A172 (cell line): Measurements from ENCODE around the gene LOXL4. TPM values are rescaled to one million over a fixed set of nuclear protein-coding genes. Genes with fewer than 3 reads are reported as not detected.

Experiments used
- DNase-seq: peaks from one replicate; pipeline ENCODE4 v3.0.0-alpha.2; 2015; ENCODE audit warnings: low spot score
- total RNA-seq: library from RNA; depleted of rRNA; stranded (reverse); fragments of >200 nt; shearing (Covaris generic); gene quantifications from 2 replicates; pipeline ENCODE4 v1.2.3, GENCODE V29; 2014; rRNA removed

LOXL4 gene
- total RNA-seq: 15.4 and 24.9 TPM in 2 replicates

GRCh38 chr10:98267894-98268693 lies at the start of gene LOXL4:
LOXL4 (minus strand) TSS chr10:98268194; CDS start chr10:98263019, 5,175 bp downstream.
- DNase-seq: peak; percentile 19

DNA sequence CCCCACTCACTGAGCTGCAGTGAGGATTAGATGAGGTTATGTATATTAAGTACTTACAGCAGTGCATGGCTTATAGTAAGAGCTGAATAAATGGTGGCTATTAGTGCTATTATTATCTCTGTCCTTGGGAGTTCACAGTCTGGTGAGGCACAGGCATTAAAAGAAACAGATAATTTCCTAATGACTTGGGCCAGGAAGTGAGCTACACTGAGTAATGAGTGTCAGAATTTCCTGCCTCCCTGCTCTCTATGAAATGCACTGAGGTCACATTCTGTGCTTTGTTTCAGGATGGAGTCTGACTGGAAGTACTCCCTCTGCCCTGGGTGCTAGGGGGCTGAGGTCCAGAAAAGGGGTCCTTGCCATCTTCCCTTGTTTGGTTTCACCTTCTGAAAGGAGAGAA lies 48.7 kb upstream of the LOXL4 start:
- peak; percentile 66 for DNase-seq

DNA sequence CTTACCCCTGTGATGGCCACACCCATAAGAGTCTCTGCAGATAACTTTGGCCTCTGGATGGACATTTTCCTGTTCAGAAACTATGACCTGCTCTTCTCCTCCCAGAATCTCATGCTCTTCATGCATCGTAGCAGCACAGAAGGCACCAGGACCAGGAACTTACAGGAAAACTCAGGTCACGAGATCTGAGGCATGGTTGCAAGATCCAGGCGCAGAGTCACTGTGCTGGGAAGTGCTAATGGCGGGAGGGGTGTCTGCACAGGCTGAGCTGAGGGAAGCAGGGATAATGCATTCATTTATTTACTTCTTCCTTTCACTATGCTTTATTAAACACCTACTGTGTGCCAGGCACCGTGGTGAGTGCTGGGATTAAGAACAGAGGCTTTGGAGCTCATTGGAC lies 48.2 kb upstream of the LOXL4 start:
- no peak for DNase-seq

DNA sequence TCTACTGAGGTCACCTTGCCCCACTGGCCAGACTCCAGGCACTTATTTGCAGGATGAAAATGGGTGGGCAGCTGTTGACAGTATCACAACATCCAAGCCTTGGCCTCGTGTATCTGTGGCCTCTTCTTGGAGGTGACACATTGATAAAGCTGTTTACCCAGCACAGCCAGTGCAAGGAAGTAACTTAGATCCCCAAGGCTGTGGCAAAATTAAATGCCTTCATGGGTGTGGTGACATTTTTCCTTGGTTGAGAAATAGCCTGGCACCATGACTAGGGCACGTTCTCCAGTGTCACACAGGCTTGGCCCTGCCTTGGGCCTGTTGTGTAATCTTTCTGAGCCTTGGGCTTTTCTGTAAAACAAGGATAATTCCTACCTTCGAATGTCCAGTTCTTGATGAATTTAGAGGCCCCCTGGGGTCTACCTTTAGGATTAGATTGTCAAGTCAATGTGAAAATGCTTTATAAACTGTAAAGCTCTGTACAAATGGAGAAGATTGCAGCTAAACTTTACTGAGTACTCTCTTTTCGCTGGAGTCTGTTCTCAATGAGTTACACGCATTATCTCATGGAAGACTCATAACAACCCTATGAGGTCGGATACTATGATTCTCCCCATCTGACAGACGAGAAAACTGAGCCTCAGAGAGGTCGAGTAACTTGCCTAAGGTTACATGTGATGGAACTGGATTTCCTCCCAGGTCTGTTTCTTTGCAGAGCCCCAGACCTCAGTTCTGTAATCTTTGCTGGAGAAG lies 46.7 kb upstream of the LOXL4 start:
- DNase-seq: peak; percentile 47

DNA sequence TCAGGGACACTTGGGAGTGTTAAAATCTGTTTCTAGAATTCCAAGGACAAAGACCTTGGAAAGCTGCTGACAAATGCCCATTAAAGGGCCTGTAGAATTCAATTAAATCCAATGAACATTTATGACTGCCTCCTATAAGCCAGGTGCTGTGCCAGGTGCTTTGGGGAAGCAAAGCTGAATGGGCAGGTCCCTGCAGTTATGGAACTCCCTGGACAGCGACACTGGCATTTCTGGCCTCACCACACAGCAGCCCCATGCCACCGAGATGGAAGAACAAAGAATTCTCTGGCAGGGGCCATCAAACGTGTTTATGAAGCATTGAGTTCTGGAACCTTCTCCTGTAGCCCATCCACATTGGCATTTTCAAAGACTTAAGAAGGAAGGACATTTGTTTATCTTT lies 45.6 kb upstream of the LOXL4 start:
- DNase-seq: no peak

DNA sequence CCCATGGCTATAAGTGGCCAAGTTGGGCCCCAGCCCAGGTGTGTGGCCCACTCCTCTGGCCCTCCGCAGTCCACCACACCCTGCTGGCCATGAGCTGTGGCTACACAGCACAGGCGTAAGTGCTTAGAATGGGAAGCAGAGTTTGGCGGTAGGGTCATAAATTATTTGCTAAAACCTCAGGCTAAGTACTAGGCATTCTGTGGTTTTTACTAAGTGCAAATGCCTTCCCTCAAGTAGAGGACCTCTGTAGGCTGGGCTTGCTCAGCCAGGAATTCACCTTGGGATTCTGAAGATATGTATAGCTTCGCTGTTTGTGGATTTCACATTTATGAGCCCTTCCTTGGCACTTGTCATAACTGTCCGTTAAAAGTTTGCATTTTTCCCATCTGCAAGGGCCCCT lies 44.8 kb upstream of the LOXL4 start:
- DNase-seq: peak; percentile 74

DNA sequence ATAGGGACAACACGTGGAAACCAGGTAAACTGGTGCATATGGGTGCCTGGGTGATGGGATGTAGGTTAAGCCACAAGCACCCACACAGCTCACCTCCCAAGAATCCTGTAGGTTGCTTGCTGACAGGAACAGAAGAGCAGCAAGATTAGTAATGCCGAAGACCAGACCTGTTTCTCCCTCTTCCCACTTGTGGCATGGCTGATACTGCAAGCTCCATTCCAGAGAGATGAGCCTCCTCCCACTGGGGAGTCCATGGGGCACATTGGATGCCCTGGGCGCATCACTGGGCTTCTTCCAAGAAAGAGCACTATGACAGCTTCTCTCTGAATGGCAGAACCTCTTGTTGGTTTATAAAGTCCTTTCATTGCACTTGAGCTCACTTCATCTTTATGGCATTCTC lies 44.4 kb upstream of the LOXL4 start:
- peak; percentile 31 for DNase-seq

- no peak for DNase-seq
Observed at GRCh38 chr10:98310701-98311100, 42.7 kb upstream of the LOXL4 start.

GRCh38 chr10:98309366-98310355 lies 41.7 kb upstream of the LOXL4 start:
- peak; percentile 79 for DNase-seq

DNA sequence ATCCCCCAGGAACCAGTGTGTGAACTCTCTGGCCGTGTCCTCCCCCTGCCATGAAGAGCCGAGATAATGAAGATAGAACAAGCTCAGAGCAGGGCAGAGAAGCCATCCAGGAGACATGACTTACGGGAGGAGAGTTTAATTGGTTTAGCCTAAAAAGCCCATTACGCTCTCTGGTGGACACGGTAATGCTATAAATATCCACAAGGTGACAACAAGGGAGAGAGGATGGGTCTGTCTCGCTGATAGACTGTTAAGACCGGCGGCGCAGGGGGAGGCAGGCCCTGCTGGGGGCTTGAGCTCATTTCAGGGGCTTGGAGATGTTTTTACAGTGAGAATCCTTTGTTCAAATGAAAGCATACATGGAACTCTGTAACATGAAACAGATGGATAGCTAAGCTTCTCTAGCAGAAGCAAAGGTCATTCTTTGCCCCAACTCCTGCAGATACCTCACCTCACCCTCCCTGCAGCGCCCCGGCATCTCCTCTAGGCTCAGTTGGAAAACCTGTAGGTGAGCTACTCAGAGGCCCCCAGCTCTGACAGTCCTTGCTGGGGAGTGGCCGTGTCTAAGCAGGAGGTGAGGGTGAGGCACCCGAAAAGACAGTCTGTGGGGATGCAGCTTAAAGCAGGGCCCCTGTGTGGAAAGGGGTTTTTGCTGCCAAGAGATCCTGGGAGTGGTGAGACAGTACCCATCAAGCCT lies 40.8 kb upstream of the LOXL4 start:
- DNase-seq: no peak

- peak; percentile 38 for DNase-seq
Observed at GRCh38 chr10:98307916-98308541, 40.0 kb upstream of the LOXL4 start.

- DNase-seq: no peak
Observed at GRCh38 chr10:98306501-98306900, 38.5 kb upstream of the LOXL4 start.

- no peak for DNase-seq
Observed at GRCh38 chr10:98303569-98303968, 35.6 kb upstream of the LOXL4 start.

GRCh38 chr10:98302741-98303365 lies 34.9 kb upstream of the LOXL4 start:
- no peak for DNase-seq

DNA sequence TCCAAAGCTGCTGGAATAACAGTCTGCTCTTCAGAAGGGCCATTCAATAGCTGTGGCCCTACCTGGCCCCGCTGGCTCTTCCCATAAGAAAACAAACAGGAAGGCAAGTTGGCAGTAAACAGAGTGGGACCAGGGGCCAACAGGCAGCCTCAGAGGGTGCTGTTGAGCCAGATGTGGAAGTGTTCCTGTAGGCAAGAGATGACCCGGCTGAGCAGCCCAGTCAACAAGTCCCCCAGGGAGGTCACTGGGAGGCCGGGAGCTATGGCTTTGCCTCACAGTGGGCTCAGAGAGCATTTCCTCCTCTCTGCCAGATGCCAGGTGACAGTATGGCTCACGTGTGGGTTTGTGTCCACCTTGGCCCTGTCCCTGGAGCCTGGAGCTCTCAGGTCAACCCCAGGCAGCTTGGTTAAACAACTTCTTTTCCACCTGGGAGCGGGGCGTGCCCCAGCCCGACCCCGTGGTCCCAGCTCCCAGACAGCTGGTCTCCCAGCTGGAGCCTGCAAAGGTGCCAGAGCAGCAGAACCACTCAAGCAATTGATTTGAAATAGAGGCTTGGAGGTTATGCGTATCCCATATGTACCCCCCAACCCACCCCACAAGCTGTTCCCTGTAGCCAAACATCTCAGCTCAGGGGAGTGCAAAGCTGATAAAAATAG lies 33.8 kb upstream of the LOXL4 start:
- DNase-seq: no peak

DNA sequence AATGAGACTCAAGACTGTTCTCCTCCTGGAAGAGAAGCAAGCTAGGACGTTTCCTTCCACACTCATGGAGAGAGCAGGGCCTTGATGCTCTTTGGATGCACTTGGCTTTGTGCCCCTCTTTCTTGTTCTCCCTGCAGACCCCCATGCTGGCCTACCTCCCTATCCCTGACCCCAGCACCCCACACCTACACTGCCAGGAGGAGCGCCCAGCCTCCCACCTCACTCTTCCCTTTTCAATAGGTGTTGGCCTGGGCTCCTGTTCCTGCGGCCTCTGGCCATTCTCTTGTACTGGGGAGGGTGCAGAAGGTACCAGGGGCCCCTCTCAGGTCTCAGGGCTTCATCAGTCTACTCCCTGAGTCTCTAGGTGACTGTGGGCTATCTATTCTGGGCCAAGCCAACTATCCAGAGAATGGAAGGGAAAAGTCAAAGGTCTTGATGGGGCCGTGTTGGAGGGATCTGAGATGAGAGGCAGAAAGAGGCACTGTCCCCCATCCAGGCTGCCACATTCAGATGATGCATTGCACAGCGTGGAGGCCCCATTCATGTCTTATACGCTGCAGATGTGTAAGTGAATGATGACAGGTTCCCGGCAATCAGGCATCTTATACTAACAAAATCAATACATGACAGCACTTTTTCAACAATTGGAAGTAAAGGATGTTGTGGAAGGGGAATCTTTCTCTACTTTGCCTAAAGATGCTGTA lies 32.7 kb upstream of the LOXL4 start:
- no peak for DNase-seq

- DNase-seq: no peak
Observed at GRCh38 chr10:98299341-98299740, 31.3 kb upstream of the LOXL4 start.

DNA sequence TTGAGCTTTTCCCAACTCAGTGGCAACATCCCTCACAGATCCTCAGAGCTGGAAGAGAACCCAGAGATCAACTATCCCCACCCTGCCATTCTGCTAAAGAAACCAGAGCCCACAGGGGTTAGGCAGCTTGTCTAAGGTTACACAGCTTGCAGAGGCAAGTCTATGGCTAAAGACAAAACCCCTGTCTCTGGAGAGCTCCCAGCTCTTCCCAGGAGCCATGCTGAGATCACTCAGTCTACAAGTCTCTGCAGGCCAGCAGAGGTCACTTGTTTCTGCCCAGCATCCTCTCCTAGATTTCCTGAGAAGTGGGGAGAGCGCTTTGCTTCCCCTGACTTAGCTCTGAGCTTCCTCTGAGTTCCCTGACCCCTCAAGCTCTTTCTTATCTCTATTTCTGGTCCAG lies 28.5 kb upstream of the LOXL4 start:
- no peak for DNase-seq

DNA sequence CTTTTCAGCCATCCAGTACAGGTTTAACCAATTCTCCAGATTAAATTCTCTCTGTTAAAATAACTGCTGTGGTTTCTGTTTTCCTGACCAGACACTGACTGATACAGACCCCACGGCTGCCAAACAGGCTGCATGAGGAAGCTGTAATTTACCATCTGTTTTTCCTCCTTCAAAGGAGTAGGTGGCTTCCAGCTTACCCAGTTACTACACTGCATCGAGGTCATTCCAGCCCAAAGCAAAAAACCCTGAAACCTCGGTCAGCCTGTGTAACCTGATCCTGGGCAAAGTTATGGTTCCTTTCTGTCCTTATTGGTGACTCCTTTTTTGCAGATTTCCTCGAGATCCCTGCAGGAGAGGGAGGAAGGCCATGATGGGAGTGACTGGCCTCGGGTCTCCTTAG lies 27.9 kb upstream of the LOXL4 start:
- DNase-seq: no peak
